ENCODE measurements around the gene MMUT.
A peak's percentile ranks its signal among the peaks of the same experiment; 100 is the strongest.
"Not testable (repeated sequence)": the region's sequence is repeated elsewhere in the genome, so short reads cannot be mapped to it uniquely, and the experiment has no call there.

MMUT gene

DNA sequence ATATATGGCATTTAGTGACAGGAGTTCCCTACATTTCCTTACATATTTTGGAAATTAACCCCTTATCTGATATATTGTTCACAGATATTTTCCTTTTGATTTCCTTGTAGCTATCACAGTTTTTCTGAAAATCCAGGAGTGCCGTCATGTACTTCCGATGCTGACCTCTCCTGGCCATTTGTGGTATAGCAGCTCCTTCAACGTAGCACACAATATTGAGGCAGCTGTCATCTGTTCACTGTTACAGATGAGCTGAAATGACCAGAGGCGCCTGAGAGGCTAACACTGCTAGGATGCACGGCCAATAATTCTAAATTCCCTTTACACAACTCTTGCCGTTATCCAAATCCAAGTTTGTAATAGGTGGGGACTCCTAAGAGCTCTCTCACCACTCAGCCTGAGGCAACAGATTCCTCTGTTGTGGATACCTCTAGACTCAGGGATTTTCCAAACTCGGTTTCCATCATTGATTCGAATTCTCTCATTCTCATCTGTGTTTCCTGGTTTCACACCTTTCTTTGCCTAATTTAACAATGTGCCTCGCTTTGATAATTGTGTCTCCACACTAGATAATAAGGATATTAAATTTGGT is 53.0 kb downstream of the MMUT start:
- TF ChIP-seq FOXP2 (optimal IDR thresholded peaks at IDR 0.05; ENCODE audit: control extremely low read depth, extremely low read length, insufficient read depth) (no peak), EZH2 (IDR thresholded peaks at IDR 0.05) (no peak), POLR2AphosphoS5 (IDR thresholded peaks at IDR 0.05; ENCODE audit: borderline replicate concordance, low read depth, low read length) (no peak)
- Histone ChIP-seq H3K27ac (no peak overlapping the region), H3K36me3 (ENCODE audit: insufficient read depth, low read length) (no peaks in the 10 kb centered on the region), H3K4me3 (peak overlapping the region; percentile 46), H3K9me3 (ENCODE audit: low read depth, low read length) (0 out of 2 replicates have a peak, but pooled peaks cover 3% of the 10 kb centered on the region), H3K9ac (ENCODE audit: insufficient read length) (no peak overlapping the region)
- peak; percentile 57 for DNase-seq (ENCODE audit: low read depth, low spot score)

DNA sequence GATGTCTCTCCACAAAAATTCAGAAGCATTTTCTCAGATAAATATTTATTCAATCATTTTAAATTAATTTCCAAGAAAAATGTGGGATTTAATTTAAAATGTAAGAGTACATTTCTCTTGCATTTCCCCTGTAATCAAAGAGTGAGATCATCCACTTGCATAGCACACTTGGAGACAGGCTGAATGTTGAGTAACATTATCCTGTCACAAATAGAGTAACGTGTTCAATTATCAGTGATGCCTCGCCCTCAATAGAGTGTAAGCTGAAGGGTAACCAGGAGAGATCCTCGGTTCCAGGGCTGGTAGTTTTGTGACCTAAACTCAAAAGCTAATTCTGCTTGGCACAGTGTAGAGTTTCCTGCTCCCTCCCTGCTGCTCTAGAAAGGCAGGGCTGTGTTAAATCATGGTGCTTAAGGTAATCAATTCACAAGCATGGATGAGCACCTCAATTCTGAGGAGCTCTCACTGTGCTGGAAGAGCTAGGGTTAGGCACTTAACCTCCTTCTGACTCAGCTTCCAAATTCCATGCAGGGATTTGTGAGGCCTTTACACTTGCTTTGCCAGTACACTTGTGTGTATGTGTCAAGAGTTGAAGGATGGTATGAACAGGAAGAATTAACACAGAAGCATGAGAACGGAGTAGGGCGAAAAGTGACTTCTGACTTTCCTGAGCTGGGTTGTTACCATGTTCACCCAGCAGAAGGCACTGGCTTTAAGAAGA is 56.6 kb downstream of the MMUT start:
- Histone ChIP-seq H3K36me3 (ENCODE audit: insufficient read depth, low read length) (no peaks in the 10 kb centered on the region), H3K9ac (ENCODE audit: insufficient read length) (no peak overlapping the region), H3K4me3 (no peak overlapping the region), H3K27ac (no peak overlapping the region), H3K9me3 (ENCODE audit: low read depth, low read length) (no peaks in the 10 kb centered on the region)
- TF ChIP-seq FOXP2 (optimal IDR thresholded peaks at IDR 0.05; ENCODE audit: control extremely low read depth, extremely low read length, insufficient read depth), result no peak
- TF ChIP-seq EZH2 (IDR thresholded peaks at IDR 0.05), result no peak
- no peak for TF ChIP-seq POLR2AphosphoS5 (IDR thresholded peaks at IDR 0.05; ENCODE audit: borderline replicate concordance, low read depth, low read length)
- DNase-seq (ENCODE audit: low read depth, low spot score), result no peak

DNA sequence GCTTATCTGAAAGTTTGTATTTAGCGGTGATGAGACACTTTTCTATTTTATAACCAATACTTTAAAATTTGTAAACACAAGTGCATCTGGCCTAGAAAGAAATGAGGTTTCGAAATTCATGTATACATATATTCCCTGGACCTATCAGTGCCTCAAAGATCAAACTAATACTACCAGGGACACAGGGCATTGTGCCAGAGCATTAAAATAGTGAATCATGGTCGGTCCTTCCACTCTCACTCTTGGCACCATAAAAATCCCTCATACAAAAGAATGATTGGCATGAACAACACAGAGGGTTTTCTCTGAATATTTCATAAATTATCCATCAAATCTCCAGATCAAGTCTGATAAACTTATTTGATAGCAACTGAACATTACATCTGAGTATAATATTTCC is 62.0 kb downstream of the MMUT start:
- H3K9me3 ChIP-seq (ENCODE audit: low read depth, low read length), result no peaks in the 10 kb centered on the region
- no peak overlapping the region for H3K9ac ChIP-seq (ENCODE audit: insufficient read length)
- no peak overlapping the region for H3K27ac ChIP-seq
- DNase-seq (ENCODE audit: low read depth, low spot score), result no peak
- no peak for TF ChIP-seq POLR2AphosphoS5 (IDR thresholded peaks at IDR 0.05; ENCODE audit: borderline replicate concordance, low read depth, low read length)
- TF ChIP-seq FOXP2 (optimal IDR thresholded peaks at IDR 0.05; ENCODE audit: control extremely low read depth, extremely low read length, insufficient read depth), result no peak
- TF ChIP-seq EZH2 (IDR thresholded peaks at IDR 0.05), result no peak
- no peaks in the 10 kb centered on the region for H3K36me3 ChIP-seq (ENCODE audit: insufficient read depth, low read length)
- H3K4me3 ChIP-seq, result no peak overlapping the region

DNA sequence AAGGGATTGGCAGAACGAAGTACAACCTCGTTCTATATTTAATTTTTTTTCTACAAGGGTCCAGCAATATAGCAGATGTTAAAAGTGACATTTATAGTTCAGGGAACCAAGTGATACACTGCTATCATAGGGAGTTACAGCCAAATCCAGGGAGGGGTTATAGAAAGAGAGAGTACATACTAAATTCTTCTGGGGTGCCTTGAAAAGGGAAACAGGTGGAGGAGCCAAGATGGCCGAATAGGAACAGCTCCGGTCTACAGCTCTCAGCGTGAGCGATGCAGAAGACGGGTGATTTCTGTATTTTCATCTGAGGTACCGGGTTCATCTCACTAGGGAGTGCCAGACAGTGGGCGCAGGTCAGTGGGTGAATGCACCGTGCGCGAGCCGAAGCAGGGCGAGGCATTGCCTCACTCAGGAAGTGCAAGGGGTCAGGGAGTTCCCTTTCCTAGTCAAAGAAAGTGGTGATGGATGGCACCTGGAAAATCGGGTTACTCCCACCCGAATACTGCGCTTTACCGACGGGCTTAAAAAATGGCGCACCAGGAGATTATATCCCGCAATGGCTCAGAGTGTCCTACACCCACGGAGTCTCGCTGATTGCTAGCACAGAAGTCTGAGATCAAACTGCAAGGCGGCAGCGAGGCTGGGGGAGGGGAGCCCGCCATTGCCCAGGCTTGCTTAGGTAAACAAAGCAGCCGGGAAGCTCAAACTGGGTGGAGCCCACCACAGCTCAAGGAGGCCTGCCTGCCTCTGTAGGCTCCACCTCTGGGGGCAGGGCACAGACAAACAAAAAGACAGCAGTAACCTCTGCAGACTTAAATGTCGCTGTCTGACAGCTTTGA is 76.2 kb downstream of the MMUT start:
- H3K9me3 ChIP-seq (ENCODE audit: low read depth, low read length); H3K27ac ChIP-seq; H3K4me3 ChIP-seq; DNase-seq (ENCODE audit: low read depth, low spot score); H3K36me3 ChIP-seq (ENCODE audit: insufficient read depth, low read length); H3K9ac ChIP-seq (ENCODE audit: insufficient read length): not testable (repeated sequence)

DNA sequence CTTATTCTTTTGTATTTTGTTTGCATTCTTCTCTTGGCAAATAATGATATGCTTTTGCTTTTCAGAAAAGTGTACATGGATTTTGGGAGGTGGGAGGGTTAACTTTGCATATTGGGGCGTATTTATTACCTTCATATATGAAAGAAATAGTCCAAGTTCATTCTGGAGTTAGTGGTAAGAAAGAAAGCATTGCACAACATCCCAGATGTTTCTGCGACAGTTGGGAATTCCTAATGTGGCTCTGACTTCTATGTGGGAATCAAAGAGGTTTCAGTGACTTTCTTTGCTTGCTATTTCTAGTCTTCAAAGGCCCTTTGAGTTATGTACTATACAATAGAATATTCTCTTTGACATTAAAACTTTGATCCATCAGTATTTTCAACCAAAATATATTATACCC is 78.1 kb downstream of the MMUT start:
- Histone ChIP-seq H3K4me3 (no peak overlapping the region), H3K36me3 (ENCODE audit: insufficient read depth, low read length) (no peaks in the 10 kb centered on the region), H3K27ac (no peak overlapping the region), H3K9ac (ENCODE audit: insufficient read length) (no peak overlapping the region), H3K9me3 (ENCODE audit: low read depth, low read length) (no peaks in the 10 kb centered on the region)
- DNase-seq (ENCODE audit: low read depth, low spot score), result no peak
- TF ChIP-seq FOXP2 (optimal IDR thresholded peaks at IDR 0.05; ENCODE audit: control extremely low read depth, extremely low read length, insufficient read depth), result no peak
- TF ChIP-seq POLR2AphosphoS5 (IDR thresholded peaks at IDR 0.05; ENCODE audit: borderline replicate concordance, low read depth, low read length), result no peak
- TF ChIP-seq EZH2 (IDR thresholded peaks at IDR 0.05), result no peak

Measured in SK-N-MC (cell line).